Prostate gland (tissue), 2 donors: ENCODE data around the gene CHCHD6.

Experiments used
- POLR2A ChIP-seq: fragments of 450-650 bp; IDR thresholded peaks from one replicate; pipeline ENCODE4 v1.6.1; 2016; ENCODE audit warnings: antibody characterized with exemption, mild to moderate bottlenecking
- POLR2AphosphoS5 ChIP-seq: sonication (generic); formaldehyde crosslinking; IDR thresholded peaks from one replicate; pipeline ENCODE4 v1.6.1; 2017; ENCODE audit warnings: antibody characterized with exemption
- TF ChIP-seq, protein P1 (sequence below), 4 experiments: fragments of 200-600 bp in 2 of 4; fragments of 450-650 bp in 2 of 4; sonication (generic) in 2 of 4; IDR thresholded peaks; 1 replicate in 3 of 4; 2 replicates in 1 of 4; pipeline ENCODE4 v1.5.1; 2016 to 2019; ENCODE audit warnings: antibody characterized with exemption in 4 of 4, mild to moderate bottlenecking in 2 of 4, moderate library complexity in 2 of 4

DNA sequence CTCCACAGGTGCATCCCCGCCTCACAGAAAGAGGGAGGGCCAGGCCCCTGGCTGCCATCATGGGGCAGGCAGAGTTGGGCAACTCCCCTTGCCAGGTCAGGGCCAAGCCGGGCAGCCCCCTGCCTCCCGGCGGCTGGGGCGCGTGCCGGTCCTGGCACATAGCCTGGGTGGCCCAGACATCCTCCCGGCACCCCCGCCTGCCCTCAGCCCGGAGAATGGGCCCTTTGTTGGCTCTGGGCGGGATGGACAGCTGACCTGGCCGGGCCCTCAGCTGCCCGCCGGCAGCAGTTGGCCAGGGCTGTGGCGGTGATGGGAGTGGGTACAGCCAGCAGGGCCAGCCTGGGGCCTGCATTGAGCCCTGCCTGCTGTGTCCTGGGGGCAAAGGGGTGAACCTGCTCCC lies 295.3 kb downstream of the CHCHD6 start:
- TF ChIP-seq POLR2AphosphoS5 = no peak
- TF ChIP-seq, protein P1, sequence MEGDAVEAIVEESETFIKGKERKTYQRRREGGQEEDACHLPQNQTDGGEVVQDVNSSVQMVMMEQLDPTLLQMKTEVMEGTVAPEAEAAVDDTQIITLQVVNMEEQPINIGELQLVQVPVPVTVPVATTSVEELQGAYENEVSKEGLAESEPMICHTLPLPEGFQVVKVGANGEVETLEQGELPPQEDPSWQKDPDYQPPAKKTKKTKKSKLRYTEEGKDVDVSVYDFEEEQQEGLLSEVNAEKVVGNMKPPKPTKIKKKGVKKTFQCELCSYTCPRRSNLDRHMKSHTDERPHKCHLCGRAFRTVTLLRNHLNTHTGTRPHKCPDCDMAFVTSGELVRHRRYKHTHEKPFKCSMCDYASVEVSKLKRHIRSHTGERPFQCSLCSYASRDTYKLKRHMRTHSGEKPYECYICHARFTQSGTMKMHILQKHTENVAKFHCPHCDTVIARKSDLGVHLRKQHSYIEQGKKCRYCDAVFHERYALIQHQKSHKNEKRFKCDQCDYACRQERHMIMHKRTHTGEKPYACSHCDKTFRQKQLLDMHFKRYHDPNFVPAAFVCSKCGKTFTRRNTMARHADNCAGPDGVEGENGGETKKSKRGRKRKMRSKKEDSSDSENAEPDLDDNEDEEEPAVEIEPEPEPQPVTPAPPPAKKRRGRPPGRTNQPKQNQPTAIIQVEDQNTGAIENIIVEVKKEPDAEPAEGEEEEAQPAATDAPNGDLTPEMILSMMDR (IDR thresholded peaks at IDR 0.05) = no peak
- no peak for TF ChIP-seq POLR2A
